Hepatocyte (in vitro differentiated cells): Measurements from ENCODE around the gene COL4A3. TPM values are rescaled to one million over a fixed set of nuclear protein-coding genes. Genes with fewer than 3 reads are reported as not detected.
"Not testable (repeated sequence)": the region's sequence is repeated elsewhere in the genome, so short reads cannot be mapped to it uniquely, and the experiment has no call there.

ENCODE experiments used
- DNase-seq: peaks from one replicate; pipeline ENCODE4 v3.0.0-alpha.2; 2016; ENCODE audit warnings: low spot score
- H2AFZ ChIP-seq: fragments of 200-600 bp; sonication (generic); 2 replicates; pipeline ENCODE4 v1.6.0; 2016; ENCODE audit warnings: antibody characterized with exemption, mild to moderate bottlenecking
- H3K27ac ChIP-seq: fragments of 200-600 bp; sonication (generic); 2 replicates; pipeline ENCODE4 v1.5.1; 2016; ENCODE audit warnings: mild to moderate bottlenecking
- H3K27me3 ChIP-seq: fragments of 200-600 bp; sonication (generic); 2 replicates; pipeline ENCODE4 v1.6.1; 2016
- H3K36me3 ChIP-seq: fragments of 200-600 bp; sonication (generic); replicated peaks from 2 replicates; pipeline ENCODE4 v1.5.1; 2016; ENCODE audit warnings: low read depth; ENCODE audit not compliant: insufficient read depth
- H3K4me1 ChIP-seq: fragments of 200-600 bp; sonication (generic); 2 replicates; pipeline ENCODE4 v1.5.1; 2016; ENCODE audit warnings: mild to moderate bottlenecking, moderate library complexity; ENCODE audit not compliant: insufficient read depth
- H3K4me2 ChIP-seq: fragments of 200-600 bp; sonication (generic); 2 replicates; pipeline ENCODE4 v1.6.0; 2016
- H3K4me3 ChIP-seq: fragments of 200-600 bp; sonication (generic); 2 replicates; pipeline ENCODE4 v1.5.1; 2016; ENCODE audit warnings: mild to moderate bottlenecking
- H3K79me2 ChIP-seq: fragments of 200-600 bp; sonication (generic); 2 replicates; pipeline ENCODE4 v1.6.0; 2017; ENCODE audit warnings: mild to moderate bottlenecking
- H3K9me2 ChIP-seq: fragments of 200-600 bp; sonication (generic); replicated peaks from 2 replicates; pipeline ENCODE4 v1.6.0; 2017; ENCODE audit warnings: mild to moderate bottlenecking; ENCODE audit not compliant: insufficient read depth
- H3K9me3 ChIP-seq: fragments of 200-600 bp; sonication (generic); 2 replicates; pipeline ENCODE4 v1.5.1; 2016; ENCODE audit warnings: low read depth, mild to moderate bottlenecking
- H4K20me1 ChIP-seq: fragments of 200-600 bp; sonication (generic); 2 replicates; pipeline ENCODE4 v1.6.0; 2016; ENCODE audit warnings: mild to moderate bottlenecking; ENCODE audit not compliant: insufficient read depth, poor library complexity, severe bottlenecking
- EZH2 ChIP-seq: fragments of 200-600 bp; sonication (generic); IDR thresholded peaks from 2 replicates; pipeline ENCODE4 v1.6.1; 2016; ENCODE audit warnings: antibody characterized with exemption, mild to moderate bottlenecking, borderline replicate concordance
- EZH2phosphoT487 ChIP-seq: fragments of 200-600 bp; sonication (generic); IDR thresholded peaks from one replicate; pipeline ENCODE4 v1.6.1; 2018; ENCODE audit warnings: antibody characterized with exemption, mild to moderate bottlenecking, low read depth, moderate library complexity; ENCODE audit not compliant: unreplicated experiment, severe bottlenecking
- WGBS: methylation state at CpG from one replicate; pipeline ENCODE4 v1.1.6; 2016; ENCODE audit warnings: low lambda C conversion rate; ENCODE audit errors: missing lambda C conversion rate; 5-methylcytosine and 5-hydroxymethylcytosine counted together
- polyA plus RNA-seq: library from polyadenylated mRNA; unstranded; fragments of >200 nt; fragmentation: Nextera tagmentation; extraction: Ambion mirVana; gene quantifications from 2 replicates; pipeline ENCODE4 v1.2.1, GENCODE V29; 2016
- total RNA-seq: library from RNA; depleted of rRNA; stranded (reverse); fragments of >200 nt; gene quantifications from 2 replicates; pipeline ENCODE4 v1.2.3, GENCODE V29; 2014
- TF ChIP-seq, protein P1 (sequence below): fragments of 200-600 bp; sonication (generic); IDR thresholded peaks from 2 replicates; pipeline ENCODE4 v1.5.1; 2016; ENCODE audit warnings: antibody characterized with exemption, mild to moderate bottlenecking; ENCODE audit not compliant: poor library complexity

Gene COL4A3
- total and polyA plus RNA-seq, 2 experiments from 2014 or later: 0.50 TPM; not detected in 1

DNA sequence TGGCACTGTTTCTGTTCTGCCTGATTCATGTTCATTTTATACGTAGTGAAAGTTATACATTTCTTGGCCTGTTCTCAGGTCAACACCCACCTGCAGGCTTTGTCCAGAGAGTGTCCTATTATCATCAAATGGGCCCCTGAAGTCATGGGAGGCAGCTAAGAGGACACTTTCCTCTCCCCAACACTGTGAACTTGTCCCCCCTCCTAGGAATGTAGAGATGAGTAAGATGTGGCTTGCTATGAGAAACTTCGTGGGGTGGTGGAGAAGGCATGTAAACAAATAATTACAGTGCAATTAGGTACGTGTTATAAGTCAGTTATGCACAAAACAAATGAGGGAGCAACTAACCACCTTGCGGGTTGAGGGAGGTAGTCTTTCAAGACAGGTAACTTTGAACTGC lies 57.9 kb downstream of the COL4A3 start:
- no peaks in the 10 kb centered on the region for H4K20me1 ChIP-seq
- H3K4me3 ChIP-seq: no peak overlapping the region
- no peaks in the 10 kb centered on the region for H3K4me1 ChIP-seq
- no peaks in the 10 kb centered on the region for H3K79me2 ChIP-seq
- no peak overlapping the region for H2AFZ ChIP-seq
- H3K9me3 ChIP-seq: no peaks in the 10 kb centered on the region
- H3K27me3 ChIP-seq: no peaks in the 10 kb centered on the region
- no peak for DNase-seq
- no peak overlapping the region for H3K4me2 ChIP-seq
- no peak for TF ChIP-seq EZH2phosphoT487
- TF ChIP-seq, protein P1, sequence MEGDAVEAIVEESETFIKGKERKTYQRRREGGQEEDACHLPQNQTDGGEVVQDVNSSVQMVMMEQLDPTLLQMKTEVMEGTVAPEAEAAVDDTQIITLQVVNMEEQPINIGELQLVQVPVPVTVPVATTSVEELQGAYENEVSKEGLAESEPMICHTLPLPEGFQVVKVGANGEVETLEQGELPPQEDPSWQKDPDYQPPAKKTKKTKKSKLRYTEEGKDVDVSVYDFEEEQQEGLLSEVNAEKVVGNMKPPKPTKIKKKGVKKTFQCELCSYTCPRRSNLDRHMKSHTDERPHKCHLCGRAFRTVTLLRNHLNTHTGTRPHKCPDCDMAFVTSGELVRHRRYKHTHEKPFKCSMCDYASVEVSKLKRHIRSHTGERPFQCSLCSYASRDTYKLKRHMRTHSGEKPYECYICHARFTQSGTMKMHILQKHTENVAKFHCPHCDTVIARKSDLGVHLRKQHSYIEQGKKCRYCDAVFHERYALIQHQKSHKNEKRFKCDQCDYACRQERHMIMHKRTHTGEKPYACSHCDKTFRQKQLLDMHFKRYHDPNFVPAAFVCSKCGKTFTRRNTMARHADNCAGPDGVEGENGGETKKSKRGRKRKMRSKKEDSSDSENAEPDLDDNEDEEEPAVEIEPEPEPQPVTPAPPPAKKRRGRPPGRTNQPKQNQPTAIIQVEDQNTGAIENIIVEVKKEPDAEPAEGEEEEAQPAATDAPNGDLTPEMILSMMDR: no peak
- no peak for TF ChIP-seq EZH2
- H3K36me3 ChIP-seq: no peaks in the 10 kb centered on the region
- no peaks in the 10 kb centered on the region for H3K9me2 ChIP-seq
- no peak overlapping the region for H3K27ac ChIP-seq
- WGBS: 74% methylated on average over 4 of the region's 4 CpGs

DNA sequence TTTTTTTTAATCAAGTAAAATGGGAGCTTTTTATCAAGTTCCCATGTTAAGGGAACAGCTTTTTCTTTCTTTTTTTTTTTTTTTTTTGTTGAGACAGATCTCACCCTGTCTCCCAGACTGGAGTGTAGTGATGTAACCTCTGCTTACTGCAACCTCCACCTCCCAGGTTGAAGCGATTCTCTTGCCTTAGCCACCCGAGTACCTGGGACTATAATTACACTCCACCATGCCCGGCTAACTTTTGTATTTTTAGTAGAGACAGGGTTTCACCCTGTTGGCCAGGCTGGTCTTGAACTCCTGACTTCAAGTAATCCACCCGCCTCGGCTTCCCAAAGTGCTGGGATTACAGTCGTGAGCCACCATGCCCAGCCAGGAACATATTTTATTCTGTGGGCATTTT lies 61.2 kb downstream of the COL4A3 start:
- H3K27ac ChIP-seq, H3K4me2 ChIP-seq, H3K36me3 ChIP-seq, H4K20me1 ChIP-seq, H3K4me1 ChIP-seq, H2AFZ ChIP-seq, H3K9me2 ChIP-seq, H3K79me2 ChIP-seq, H3K4me3 ChIP-seq, H3K9me3 ChIP-seq, H3K27me3 ChIP-seq, DNase-seq: not testable (repeated sequence)
- WGBS: 96% methylated on average over 6 of the region's 6 CpGs

DNA sequence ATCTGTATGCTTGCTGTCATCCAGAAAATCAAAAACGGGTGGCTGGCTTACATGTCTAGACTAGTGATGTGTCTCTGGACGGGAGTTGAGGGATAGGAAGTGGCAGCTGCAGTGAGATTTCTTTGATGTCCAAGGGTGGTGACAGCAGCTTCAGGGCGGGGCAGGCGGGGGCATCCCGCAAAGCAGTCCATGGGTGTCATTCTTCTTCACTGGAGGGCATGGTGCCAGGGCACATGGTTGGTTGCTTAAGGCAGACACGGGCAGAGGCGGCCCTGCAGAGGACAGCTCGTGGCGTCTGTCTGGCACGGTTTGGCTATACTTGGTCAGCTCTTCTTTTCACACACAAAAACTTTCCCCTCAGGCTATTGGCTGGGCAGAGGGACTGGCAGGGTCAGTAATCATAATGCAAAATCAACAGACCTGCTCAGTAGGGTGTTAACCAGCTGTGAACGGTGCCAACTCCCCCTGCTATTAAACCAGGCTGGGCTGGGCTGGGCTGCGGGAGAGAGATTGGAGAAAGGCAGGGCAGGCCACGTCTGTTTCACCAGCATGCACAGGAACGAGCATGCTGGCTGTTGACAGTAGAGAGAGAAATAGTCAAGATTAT lies 63.7 kb downstream of the COL4A3 start:
- H3K4me2 ChIP-seq: no peak overlapping the region
- no peak for DNase-seq
- H3K9me3 ChIP-seq: no peaks in the 10 kb centered on the region
- no peak overlapping the region for H2AFZ ChIP-seq
- H3K9me2 ChIP-seq: no peaks in the 10 kb centered on the region
- H3K36me3 ChIP-seq: no peaks in the 10 kb centered on the region
- H3K27me3 ChIP-seq: no peaks in the 10 kb centered on the region
- no peaks in the 10 kb centered on the region for H3K4me1 ChIP-seq
- no peak overlapping the region for H3K27ac ChIP-seq
- no peak overlapping the region for H3K4me3 ChIP-seq
- H3K79me2 ChIP-seq: no peaks in the 10 kb centered on the region
- WGBS: 77% methylated on average over 14 of the region's 14 CpGs
- H4K20me1 ChIP-seq: no peaks in the 10 kb centered on the region
- TF ChIP-seq EZH2 (no peak), EZH2phosphoT487 (no peak)
- TF ChIP-seq, protein P1: no peak

DNA sequence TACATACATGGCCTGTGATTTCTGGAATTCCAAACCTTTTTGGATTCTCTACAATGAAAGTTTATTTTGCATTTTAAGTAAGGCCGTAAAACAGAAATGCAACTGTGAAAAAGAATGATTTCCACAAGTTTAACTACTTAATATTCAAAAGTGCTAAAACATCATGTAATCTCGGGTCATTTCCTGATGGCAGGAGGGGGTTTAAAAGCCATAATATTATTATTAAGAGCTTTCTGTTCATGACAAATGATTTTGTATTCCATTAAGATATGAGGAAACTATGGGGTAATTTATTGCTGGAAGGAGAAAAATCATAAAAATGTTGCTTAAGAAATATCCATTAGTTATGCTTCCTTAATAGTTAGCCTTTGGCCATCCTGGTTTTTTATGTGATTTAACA lies 65.7 kb downstream of the COL4A3 start:
- no peaks in the 10 kb centered on the region for H3K79me2 ChIP-seq
- H3K4me2 ChIP-seq: no peak overlapping the region
- no peaks in the 10 kb centered on the region for H4K20me1 ChIP-seq
- TF ChIP-seq EZH2 (no peak), EZH2phosphoT487 (no peak)
- TF ChIP-seq, protein P1: no peak
- no peak overlapping the region for H2AFZ ChIP-seq
- H3K9me2 ChIP-seq: no peaks in the 10 kb centered on the region
- H3K9me3 ChIP-seq: no peaks in the 10 kb centered on the region
- H3K4me1 ChIP-seq: no peaks in the 10 kb centered on the region
- no peak for DNase-seq
- no peaks in the 10 kb centered on the region for H3K27me3 ChIP-seq
- no peak overlapping the region for H3K27ac ChIP-seq
- no peaks in the 10 kb centered on the region for H3K36me3 ChIP-seq
- H3K4me3 ChIP-seq: no peak overlapping the region
- WGBS: 67% methylated on average over 2 of the region's 2 CpGs
